Mesodermal cell (in vitro differentiated cells): ENCODE data around the gene FAM199X. TPM values are rescaled to one million over a fixed set of nuclear protein-coding genes. Genes with fewer than 3 reads are reported as not detected.

Experiments
- H3K27ac ChIP-seq: 2 replicates; pipeline ENCODE4 v1.7.0; 2013; ENCODE audit warnings: mild to moderate bottlenecking, low read depth, low read length, moderate library complexity; ENCODE audit not compliant: severe bottlenecking
- H3K36me3 ChIP-seq: 2 replicates; pipeline ENCODE4 v1.7.1; 2013; ENCODE audit warnings: mild to moderate bottlenecking, low read length, moderate library complexity; ENCODE audit not compliant: control insufficient read depth, insufficient read depth
- H3K4me1 ChIP-seq: one replicate; pipeline ENCODE4 v1.7.1; 2013; ENCODE audit warnings: mild to moderate bottlenecking, low read length; ENCODE audit not compliant: insufficient read depth, control insufficient read depth, poor library complexity, severe bottlenecking
- H3K4me3 ChIP-seq: 2 replicates; pipeline ENCODE4 v1.7.0; 2013; ENCODE audit warnings: low read length, control low read depth, mild to moderate bottlenecking; ENCODE audit not compliant: insufficient read depth, poor library complexity, severe bottlenecking; ENCODE audit errors: extremely low read depth
- H3K9me3 ChIP-seq: 2 replicates; pipeline ENCODE4 v1.7.1; 2013; ENCODE audit warnings: mild to moderate bottlenecking, low read length, moderate library complexity; ENCODE audit not compliant: control insufficient read depth
- WGBS, 2 experiments: methylation state at CpG; one replicate each; pipeline ENCODE4 v1.1.5; 2013; ENCODE audit warnings: missing lambda C conversion rate in 2 of 2; ENCODE audit not compliant: insufficient coverage in 2 of 2; 5-methylcytosine and 5-hydroxymethylcytosine counted together
- polyA plus RNA-seq, 2 experiments: library from polyadenylated mRNA; stranded (reverse); fragments of 50-300 nt; gene quantifications; one replicate each; pipeline ENCODE4 v1.2.3, GENCODE V29; 2013

The FAM199X gene
- 16.3 TPM for polyA plus RNA-seq (2013, experiment 1 of 2)
- 16.1 TPM for polyA plus RNA-seq (2013, experiment 2 of 2)

DNA sequence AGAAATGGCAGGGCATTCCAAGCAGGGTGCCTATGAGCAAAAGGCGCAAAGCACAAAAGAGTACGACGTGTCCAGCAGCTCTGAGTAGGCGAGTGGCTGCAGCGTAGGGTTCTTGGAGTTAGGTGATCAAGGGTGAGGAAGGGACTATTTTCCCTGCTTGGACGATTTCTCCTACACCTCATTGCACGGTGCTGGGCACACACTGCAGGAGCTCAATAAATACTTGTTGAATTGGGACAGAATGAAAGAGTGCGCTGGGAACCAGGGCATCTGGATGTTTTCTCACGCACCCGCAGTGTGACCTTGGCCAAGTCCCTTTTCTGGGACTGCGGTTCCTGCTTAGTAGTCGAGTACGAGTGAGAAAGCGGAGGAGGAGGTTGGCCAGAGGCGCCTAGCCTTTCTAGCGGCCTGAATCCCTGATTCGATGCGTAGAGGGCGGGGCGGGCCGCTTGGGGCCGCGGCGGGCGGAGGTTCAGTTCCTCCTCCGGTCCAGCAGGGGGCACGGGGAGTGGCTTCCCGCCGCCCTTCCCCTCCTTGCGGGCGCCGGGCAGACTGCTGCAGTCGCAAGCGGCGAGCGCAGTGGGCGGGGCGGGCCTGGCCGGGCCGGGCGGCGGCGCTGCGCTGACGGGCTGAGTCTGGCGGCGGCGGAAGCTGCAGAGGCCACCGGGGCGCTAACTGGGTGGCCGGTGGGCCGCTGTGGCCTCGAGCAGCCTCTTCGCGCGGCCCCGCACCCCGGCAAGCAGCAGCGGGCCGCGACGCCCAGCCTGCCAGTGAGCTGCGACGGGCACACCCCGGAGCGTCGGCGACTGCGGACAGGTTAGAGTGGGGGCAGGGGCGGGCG lies at the start of gene FAM199X:
Gene FAM199X, plus strand, starts transcription at position 560 of the 841 bp plus-strand sequence. CDS start 333 bp downstream, outside the sequence.
- H3K9me3 ChIP-seq: no peaks in the 10 kb centered on the region
- H3K4me1 ChIP-seq: no peaks in the 10 kb centered on the region
- H3K27ac ChIP-seq: peak within 1 kb of the TSS; percentile 16
- peaks cover 13% of the 10 kb centered on the region for H3K36me3 ChIP-seq
- 0 to 1% methylated on average over 12 to 19 of the region's 71 CpGs for WGBS, 2 experiments
- peak within 1 kb of the TSS; percentile 63 for H3K4me3 ChIP-seq

DNA sequence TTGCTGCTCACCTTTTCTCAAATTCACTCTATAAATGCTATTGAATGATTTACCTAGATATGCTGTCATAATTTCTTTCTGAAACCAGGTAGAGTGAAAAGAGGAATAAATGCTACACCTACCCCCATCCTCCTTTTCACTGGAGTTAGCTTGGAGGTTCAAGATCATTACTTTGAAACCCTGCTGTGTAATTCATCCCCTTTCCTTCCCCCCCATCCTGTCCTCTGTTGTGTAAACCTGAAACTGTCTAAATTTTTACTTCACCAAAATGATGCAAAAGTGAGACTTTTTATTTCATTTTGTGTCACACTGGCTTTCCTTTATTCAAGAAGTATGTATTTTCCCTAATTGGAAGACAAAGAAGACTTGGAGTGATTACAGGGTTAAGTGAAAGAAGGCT lies 48.5 kb upstream of the FAM199X start:
- H3K27ac ChIP-seq: no peak overlapping the region
- H3K4me1 ChIP-seq: no peaks in the 10 kb centered on the region
- no peaks in the 10 kb centered on the region for H3K9me3 ChIP-seq
- no peak overlapping the region for H3K4me3 ChIP-seq
- H3K36me3 ChIP-seq: no peaks in the 10 kb centered on the region

DNA sequence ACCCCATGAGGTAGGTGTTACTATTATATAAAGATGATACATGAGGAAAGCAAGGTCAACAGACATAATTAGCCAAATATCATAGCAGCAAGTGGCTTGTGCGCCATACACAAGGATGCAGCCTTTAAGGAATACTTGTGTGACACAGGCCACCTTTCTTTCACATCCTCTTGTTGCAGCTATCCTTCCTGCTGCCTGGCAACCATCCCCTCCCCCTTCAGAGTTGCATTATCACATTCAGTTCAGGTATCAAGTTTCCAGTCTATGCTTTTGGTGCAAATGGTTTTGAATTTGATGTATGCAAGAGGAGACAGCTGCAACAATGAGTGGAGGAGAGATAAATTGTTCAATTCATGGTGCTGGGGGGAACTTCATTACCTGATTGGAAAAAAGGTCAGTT lies 47.5 kb upstream of the FAM199X start:
- no peaks in the 10 kb centered on the region for H3K4me1 ChIP-seq
- WGBS, 2 experiments: 80% methylated on average over 1 of the region's 1 CpG; no CpG with 5 or more reads in 1 of the 2 experiments
- H3K36me3 ChIP-seq: no peaks in the 10 kb centered on the region
- no peak overlapping the region for H3K27ac ChIP-seq
- no peaks in the 10 kb centered on the region for H3K9me3 ChIP-seq
- H3K4me3 ChIP-seq: no peak overlapping the region

DNA sequence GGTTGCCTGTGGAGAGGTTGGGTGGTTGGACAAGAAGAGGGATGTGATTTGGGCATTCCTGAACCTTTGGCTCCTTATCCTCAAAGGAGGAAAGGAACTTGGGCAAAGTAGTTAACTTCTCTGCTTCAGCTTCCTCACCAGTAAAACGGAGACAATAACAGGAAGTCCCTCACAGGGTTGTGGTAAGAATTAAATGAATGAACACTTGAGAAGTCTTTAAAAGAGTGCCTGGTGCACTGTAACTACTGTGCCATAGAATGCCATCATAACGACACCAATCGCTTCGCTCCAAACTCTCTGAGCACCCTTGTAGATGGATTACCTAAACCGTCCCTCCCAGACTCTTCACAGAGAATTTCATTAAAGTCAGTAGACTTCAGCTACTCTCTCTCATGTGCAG lies 43.4 kb upstream of the FAM199X start:
- Histone ChIP-seq H3K9me3 (no peaks in the 10 kb centered on the region), H3K4me3 (no peak overlapping the region), H3K4me1 (no peaks in the 10 kb centered on the region), H3K27ac (no peak overlapping the region), H3K36me3 (no peaks in the 10 kb centered on the region)
- 93 to 94% methylated on average over 3 of the region's 5 CpGs for WGBS, 2 experiments

DNA sequence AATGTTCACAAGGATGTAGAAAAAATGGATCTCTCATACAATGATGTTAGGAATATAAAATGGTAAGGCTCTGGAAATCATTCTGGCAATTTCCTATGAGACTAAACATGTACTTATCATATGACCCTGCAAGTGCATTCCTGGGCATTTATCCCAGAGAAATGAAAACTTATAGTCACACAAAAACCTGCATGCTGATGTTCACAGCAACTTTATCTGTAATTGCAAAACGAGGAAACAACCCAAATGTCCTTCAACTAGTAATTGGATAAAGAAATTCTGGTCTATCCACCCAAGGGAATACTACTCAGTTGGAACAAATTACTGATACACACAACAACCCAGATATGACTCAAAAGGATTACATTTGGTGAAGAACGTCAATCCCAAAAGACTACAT lies 39.4 kb upstream of the FAM199X start:
- Histone ChIP-seq H3K9me3 (no peaks in the 10 kb centered on the region), H3K36me3 (peaks cover 4% of the 10 kb centered on the region), H3K27ac (no peak overlapping the region), H3K4me1 (no peaks in the 10 kb centered on the region), H3K4me3 (no peak overlapping the region)
- no CpG with 5 or more reads among the region's 2 CpGs for WGBS, 2 experiments

DNA sequence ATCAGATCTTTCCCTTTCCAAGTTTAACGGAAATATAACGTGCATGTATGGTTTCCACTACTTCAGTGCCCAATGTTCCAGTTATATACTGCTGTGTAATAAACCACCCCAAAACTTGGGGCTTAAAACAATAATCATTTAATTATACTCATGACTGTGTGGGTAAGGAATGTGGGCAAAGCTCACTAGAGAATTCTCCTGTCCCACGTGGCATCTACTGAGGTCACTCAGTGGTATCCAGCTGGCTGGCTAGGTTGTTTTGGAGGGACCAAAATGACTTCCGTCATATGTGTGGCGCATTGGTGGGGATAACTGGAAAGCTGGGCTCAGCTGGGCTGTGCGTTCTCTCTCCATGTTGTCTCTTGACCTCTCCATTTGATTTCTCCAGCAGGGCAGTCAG lies 35.4 kb upstream of the FAM199X start:
- Histone ChIP-seq H3K9me3 (no peaks in the 10 kb centered on the region), H3K4me3 (no peak overlapping the region), H3K27ac (no peak overlapping the region), H3K36me3 (peaks cover 4% of the 10 kb centered on the region), H3K4me1 (no peaks in the 10 kb centered on the region)
- WGBS, 2 experiments: 100% methylated on average over 1 of the region's 6 CpGs

DNA sequence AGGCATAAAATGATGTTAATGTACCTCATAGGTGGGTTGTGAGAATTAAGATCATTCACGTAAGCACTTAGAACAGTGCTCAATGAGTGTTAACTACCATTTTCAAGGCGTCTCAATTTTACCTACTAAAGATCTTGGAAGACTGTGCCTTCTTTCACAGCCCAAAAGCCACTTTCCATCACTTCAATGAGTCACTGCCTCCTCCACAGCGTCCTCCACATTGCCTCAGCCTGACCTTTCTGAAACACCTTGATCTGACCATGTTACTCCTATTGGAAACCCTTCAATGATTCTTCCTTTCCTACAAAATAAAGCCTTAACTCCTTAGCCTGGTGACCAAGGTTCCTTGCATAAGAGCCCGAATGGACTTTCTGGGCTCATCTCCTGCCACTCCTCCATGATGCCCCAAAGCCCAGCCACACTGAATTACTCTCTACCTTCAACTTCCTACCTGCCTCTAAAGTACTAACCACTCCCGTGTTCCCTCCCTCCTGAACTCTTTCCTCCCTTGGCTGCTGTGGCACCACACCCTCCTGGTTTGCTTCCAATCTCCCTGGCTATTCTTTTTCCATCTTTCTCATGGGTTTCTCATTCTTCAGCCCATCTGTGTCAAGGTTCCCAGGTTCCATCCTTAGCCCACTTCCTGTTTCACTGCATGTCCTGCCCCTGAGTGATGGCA lies 31.5 kb upstream of the FAM199X start:
- 87% methylated on average over 4 of the region's 5 CpGs; no CpG with 5 or more reads in 1 of the 2 experiments for WGBS, 2 experiments
- no peaks in the 10 kb centered on the region for H3K9me3 ChIP-seq
- peaks cover 4% of the 10 kb centered on the region for H3K36me3 ChIP-seq
- H3K4me3 ChIP-seq: no peak overlapping the region
- H3K4me1 ChIP-seq: no peaks in the 10 kb centered on the region
- no peak overlapping the region for H3K27ac ChIP-seq

DNA sequence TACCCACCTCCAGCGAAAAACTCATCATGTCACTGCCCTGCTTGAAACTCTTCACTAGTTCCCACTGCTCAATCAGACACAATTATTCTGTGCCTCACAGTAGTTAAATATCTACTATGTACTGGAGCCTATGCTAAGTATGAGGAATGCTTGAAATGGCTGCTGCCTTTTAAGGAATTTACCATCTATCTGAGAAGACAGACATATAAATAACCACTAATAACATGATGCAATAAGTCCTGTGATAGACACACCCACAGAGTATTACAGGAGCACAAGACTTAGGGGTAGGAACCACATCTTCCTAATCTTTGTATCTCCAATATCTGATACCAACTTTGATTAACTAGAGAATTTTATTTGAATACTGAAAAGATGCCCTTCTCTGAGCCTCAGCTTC lies 30.6 kb upstream of the FAM199X start:
- H3K4me3 ChIP-seq: no peak overlapping the region
- no peaks in the 10 kb centered on the region for H3K9me3 ChIP-seq
- no CpG with 5 or more reads among the region's 1 CpG for WGBS, 2 experiments
- H3K4me1 ChIP-seq: no peaks in the 10 kb centered on the region
- no peak overlapping the region for H3K27ac ChIP-seq
- peaks cover 3% of the 10 kb centered on the region for H3K36me3 ChIP-seq

DNA sequence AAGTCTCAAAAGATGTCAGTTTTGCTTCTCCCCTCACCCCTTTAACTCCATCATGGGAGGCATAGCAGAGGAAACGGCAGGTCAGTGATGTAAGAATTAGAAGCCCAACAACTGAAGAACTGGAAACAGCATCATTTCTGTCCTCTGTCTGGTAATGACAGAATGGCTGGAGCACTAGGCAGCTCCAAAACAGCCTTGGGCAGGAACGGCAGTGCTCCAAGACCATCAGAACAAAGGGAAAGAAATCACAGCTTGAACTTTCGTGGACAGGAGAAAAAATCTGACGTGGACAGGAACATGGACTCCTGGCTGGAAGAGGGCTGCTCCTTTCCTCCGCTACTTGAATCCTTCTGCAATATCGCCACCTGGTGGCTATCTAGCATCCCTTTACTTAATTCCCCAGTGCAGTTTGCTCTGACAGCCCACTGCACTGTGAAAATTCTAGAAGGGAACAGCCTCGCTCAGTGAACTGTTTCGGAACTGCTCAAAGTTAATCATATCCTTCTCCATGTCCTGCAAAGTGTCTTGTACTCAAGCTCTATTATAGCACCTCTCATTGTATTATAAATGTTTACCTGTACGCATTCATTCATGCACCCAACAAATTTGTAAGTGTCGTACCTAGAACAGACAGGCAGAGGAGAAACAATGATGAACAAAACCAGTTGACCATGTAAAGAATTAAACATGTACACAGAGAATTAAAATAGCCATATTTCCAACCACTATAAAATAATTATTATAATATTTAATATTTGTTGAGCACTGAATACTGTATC lies 29.8 kb upstream of the FAM199X start:
- peak overlapping the region; percentile 11 for H3K4me3 ChIP-seq
- no peaks in the 10 kb centered on the region for H3K9me3 ChIP-seq
- peak overlapping the region; percentile 16 for H3K27ac ChIP-seq
- no peaks in the 10 kb centered on the region for H3K36me3 ChIP-seq
- H3K4me1 ChIP-seq: no peaks in the 10 kb centered on the region
- WGBS, 2 experiments: 0% methylated on average over 1 of the region's 10 CpGs; no CpG with 5 or more reads in 1 of the 2 experiments

DNA sequence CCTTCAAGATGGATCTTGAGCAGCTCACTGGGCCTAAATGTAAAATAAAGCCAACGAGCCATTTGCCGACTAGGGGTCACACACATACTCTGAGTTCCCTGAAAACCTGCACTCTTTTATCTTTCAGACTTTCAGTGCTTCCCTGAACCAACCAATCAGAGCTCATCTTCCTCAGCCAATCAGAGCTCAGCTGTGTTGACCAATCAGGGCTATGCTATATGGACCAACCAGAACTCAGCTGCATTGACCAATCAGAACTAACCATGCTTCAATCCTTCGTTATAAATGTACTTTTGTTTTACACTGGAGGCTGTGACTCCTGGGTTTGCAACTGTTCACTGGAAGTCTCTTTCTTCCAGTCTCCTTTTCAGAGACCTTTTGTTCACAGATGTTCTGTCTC lies 28.8 kb upstream of the FAM199X start:
- 95 to 100% methylated on average over 2 of the region's 3 CpGs for WGBS, 2 experiments
- no peak overlapping the region for H3K4me3 ChIP-seq

More for the DNA sequence above, 28.8 kb upstream of the FAM199X start:
- H3K27ac ChIP-seq: no peak overlapping the region
- H3K36me3 ChIP-seq: no peaks in the 10 kb centered on the region
- H3K9me3 ChIP-seq: no peaks in the 10 kb centered on the region
- H3K4me1 ChIP-seq: no peaks in the 10 kb centered on the region
